Tibial artery (tissue), 4 donors: ENCODE data around the gene ANGPTL2.

Experiments
- DNase-seq, 2 donors: peaks; one replicate each; pipeline ENCODE4 v3.0.0-alpha.2; 2019
- H3K27ac ChIP-seq, 2 donors: fragments of 200-600 bp; sonication (generic) in 1 of 2; 1 replicate in 1 of 2; 2 replicates in 1 of 2; pipeline ENCODE4 v1.5.1; 2018 to 2019; ENCODE audit warnings: mild to moderate bottlenecking in 1 of 2
- H3K27me3 ChIP-seq, 2 donors: fragments of 200-600 bp; sonication (generic) in 1 of 2; one replicate each; pipeline versions ENCODE4 v1.5.1 to v1.6.0; 2016 to 2019
- H3K36me3 ChIP-seq, 3 donors: fragments of 200-600 bp; sonication (generic) in 2 of 3; one replicate each; pipeline ENCODE4 v1.5.1; 2016 to 2019; ENCODE audit warnings: mild to moderate bottlenecking in 2 of 3
- H3K4me1 ChIP-seq, 4 donors: fragments of 200-600 bp; sonication (generic) in 2 of 4; 1 replicate in 3 of 4; 2 replicates in 1 of 4; pipeline ENCODE4 v1.5.1; 2016 to 2019
- H3K4me3 ChIP-seq, 2 donors: fragments of 200-600 bp; sonication (generic) in 1 of 2; 1 replicate in 1 of 2; 2 replicates in 1 of 2; pipeline ENCODE4 v1.5.1; 2018 to 2019; ENCODE audit warnings: mild to moderate bottlenecking in 2 of 2
- H3K9me3 ChIP-seq, 3 donors: fragments of 200-600 bp; sonication (generic) in 1 of 3; one replicate each; pipeline ENCODE4 v1.5.1; 2016 to 2019
- CTCF ChIP-seq, 2 experiments: fragments of 200-600 bp in 1 of 2; fragments of 450-650 bp in 1 of 2; IDR thresholded peaks; one replicate each; pipeline ENCODE4 v1.5.1; 2017 to 2019; ENCODE audit warnings: antibody characterized with exemption in 2 of 2, mild to moderate bottlenecking in 1 of 2, moderate library complexity in 1 of 2
- intact Hi-C: fragments of 100-400 bp; cut with DNase I; formaldehyde crosslinking; loops from one replicate; pipeline ENCODE4 v1.15.0; 2023; ENCODE audit warnings: low total_unique reads

Gene ANGPTL2

GRCh38 chr9:127139775-127140174 lies 17.3 kb upstream of the ANGPTL2 start:
- no peak overlapping the region for H3K27ac ChIP-seq
- H3K27me3 ChIP-seq: no peaks in the 10 kb centered on the region
- DNase-seq: peak in 1 of 2 donors; percentile 35
- intact Hi-C loops: no loop called here
- no peak for TF ChIP-seq CTCF (IDR thresholded peaks at IDR 0.05)
- no peaks in the 10 kb centered on the region for H3K36me3 ChIP-seq
- peaks cover 0 to 40% (median 30%) of the 10 kb centered on the region in 4 donors for H3K4me1 ChIP-seq
- H3K9me3 ChIP-seq: no peaks in the 10 kb centered on the region
- no peak overlapping the region for H3K4me3 ChIP-seq

DNA sequence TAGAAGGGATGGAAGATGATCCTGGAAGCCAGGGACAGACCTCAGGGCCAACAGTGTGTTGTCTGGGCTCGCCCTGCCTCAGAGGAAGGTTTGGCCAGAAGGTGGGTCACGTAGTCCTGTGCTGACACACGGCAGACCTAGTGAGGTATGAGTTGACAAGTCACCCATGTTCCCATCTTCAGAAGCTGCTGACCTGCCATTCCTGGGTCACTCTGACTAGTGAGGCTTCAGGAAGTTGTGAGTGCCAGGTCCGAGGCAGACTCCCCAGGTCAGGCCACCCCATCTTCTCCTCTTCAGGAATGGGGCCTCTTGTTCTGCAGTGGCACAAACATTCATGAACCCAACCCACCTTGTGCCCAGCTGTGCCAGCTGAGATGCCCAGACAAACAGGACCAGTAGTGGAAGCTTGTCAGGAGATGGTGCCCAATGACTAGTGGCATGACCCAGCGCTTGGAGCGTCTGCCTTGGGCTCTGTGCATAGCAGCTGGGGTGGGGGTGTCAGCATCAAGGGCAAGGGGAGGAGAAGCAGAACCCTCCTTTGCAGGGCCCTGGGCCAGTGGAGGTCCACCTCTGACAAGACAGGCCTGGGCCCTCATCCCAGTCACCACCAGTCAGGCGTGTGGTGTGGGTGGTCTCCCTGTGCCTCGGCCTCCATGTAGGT lies 16.8 kb upstream of the ANGPTL2 start:
- DNase-seq: no peak
- H3K4me1 ChIP-seq: peaks cover 0 to 46% (median 34%) of the 10 kb centered on the region in 4 donors
- no peaks in the 10 kb centered on the region for H3K36me3 ChIP-seq
- no peak for TF ChIP-seq CTCF (IDR thresholded peaks at IDR 0.05)
- no peak overlapping the region for H3K27ac ChIP-seq
- no peaks in the 10 kb centered on the region for H3K27me3 ChIP-seq
- no peaks in the 10 kb centered on the region for H3K9me3 ChIP-seq
- intact Hi-C loops: no loop called here
- no peak overlapping the region for H3K4me3 ChIP-seq

DNA sequence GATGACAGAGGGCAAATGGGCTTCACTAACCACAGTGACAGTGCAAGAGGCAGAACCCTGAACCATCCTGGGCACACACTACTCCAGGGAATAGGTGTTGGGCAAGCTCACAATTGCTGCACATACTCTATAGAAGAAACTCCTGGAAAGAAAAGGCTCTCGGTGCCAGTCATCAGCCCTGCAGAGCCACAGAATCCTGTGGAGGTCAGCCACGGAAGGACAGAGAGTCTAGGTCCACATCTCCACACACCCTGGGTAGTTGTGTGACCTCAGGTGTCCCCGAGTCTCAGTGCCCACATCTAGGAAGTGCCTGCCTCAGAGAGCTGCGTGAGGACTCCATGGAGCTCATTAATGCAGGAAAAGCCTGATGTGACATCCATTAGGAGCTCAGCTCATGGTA lies 16.0 kb upstream of the ANGPTL2 start:
- intact Hi-C loops: no loop called here
- DNase-seq: no peak
- no peak overlapping the region for H3K4me3 ChIP-seq
- TF ChIP-seq CTCF (IDR thresholded peaks at IDR 0.05): no peak
- H3K4me1 ChIP-seq: peaks cover 0 to 54% (median 41%) of the 10 kb centered on the region in 4 donors
- H3K27me3 ChIP-seq: no peaks in the 10 kb centered on the region
- H3K36me3 ChIP-seq: no peaks in the 10 kb centered on the region
- H3K9me3 ChIP-seq: no peaks in the 10 kb centered on the region
- no peak overlapping the region for H3K27ac ChIP-seq

GRCh38 chr9:127137640-127138360 lies 15.4 kb upstream of the ANGPTL2 start:
- Histone ChIP-seq H3K27ac (peak overlapping the region in 1 of 2 donors; percentile 82), H3K36me3 (no peaks in the 10 kb centered on the region), H3K9me3 (no peaks in the 10 kb centered on the region), H3K4me1 (peaks cover 0 to 60% (median 47%) of the 10 kb centered on the region in 4 donors), H3K4me3 (no peak overlapping the region), H3K27me3 (no peaks in the 10 kb centered on the region)
- no peak for DNase-seq
- intact Hi-C loops: no loop called here
- TF ChIP-seq CTCF (IDR thresholded peaks at IDR 0.05): no peak

- Histone ChIP-seq H3K9me3 (no peaks in the 10 kb centered on the region), H3K27me3 (no peaks in the 10 kb centered on the region), H3K36me3 (no peaks in the 10 kb centered on the region), H3K4me1 (peaks cover 0 to 66% (median 54%) of the 10 kb centered on the region in 4 donors), H3K27ac (peak overlapping the region; percentile 77 to 82), H3K4me3 (no peak overlapping the region)
- intact Hi-C loops: no loop called here
- TF ChIP-seq CTCF (IDR thresholded peaks at IDR 0.05): no peak
- DNase-seq: no peak
Observed at GRCh38 chr9:127136880-127137639, 14.6 kb upstream of the ANGPTL2 start.
